Activated CD8-positive, alpha-beta memory T cell treated with anti-CD3 and anti-CD28 coated beads, Interleukin-2, amount 10 ng/mL, durations not matched to agents 7 days and 5 days (primary cell): Measurements from ENCODE around the gene GABRB3. TPM values are rescaled to one million over a fixed set of nuclear protein-coding genes. Genes with fewer than 3 reads are reported as not detected.
"Not testable (repeated sequence)": the region's sequence is repeated elsewhere in the genome, so short reads cannot be mapped to it uniquely, and the experiment has no call there.

Experiments
- ATAC-seq: fragments of 150-1000 bp; cut with Tn5 transposase; one replicate; pipeline ENCODE4 v1.10.0; 2021; ENCODE audit warnings: moderate library complexity
- CTCF ChIA-PET: fragments of 350-600 bp; sonication (Branson Sonifier 250); formaldehyde crosslinking; loops from one replicate; lab custom pipeline; 2021; ENCODE audit warnings: antibody characterized with exemption; lab: Charles Lee
- DNase-seq: peaks from one replicate; pipeline ENCODE4 v3.0.0-alpha.2; 2020
- H3K27ac Mint-ChIP-seq: one replicate; pipeline ENCODE4 v1.8.0; 2021; ENCODE audit warnings: mild to moderate bottlenecking, mixed read lengths
- H3K27me3 Mint-ChIP-seq: one replicate; pipeline ENCODE4 v1.8.0; 2021; ENCODE audit warnings: mixed read lengths
- H3K36me3 Mint-ChIP-seq: one replicate; pipeline ENCODE4 v1.8.0; 2021; ENCODE audit warnings: mild to moderate bottlenecking, mixed read lengths
- H3K4me1 Mint-ChIP-seq: one replicate; pipeline ENCODE4 v1.8.0; 2021; ENCODE audit warnings: mixed read lengths
- H3K4me3 Mint-ChIP-seq: one replicate; pipeline ENCODE4 v1.8.0; 2021; ENCODE audit warnings: mild to moderate bottlenecking, moderate library complexity, mixed read lengths
- H3K9me3 Mint-ChIP-seq: one replicate; pipeline ENCODE4 v1.8.0; 2022; ENCODE audit warnings: low read depth, mixed read lengths
- total RNA-seq, 2 experiments: library from RNA; stranded (reverse); gene quantifications; one replicate each; pipeline ENCODE4 v1.2.3, GENCODE V29; 2021

The GABRB3 gene
- total RNA-seq, 2 experiments from 2014 or later: not detected

GRCh38 chr15:26721232-26721967, 51.5 kb downstream of the GABRB3 start:
- no peak overlapping the region for H3K4me3 Mint-ChIP-seq
- no peak overlapping the region for H3K27ac Mint-ChIP-seq
- H3K36me3 Mint-ChIP-seq: no peaks in the 10 kb centered on the region
- H3K4me1 Mint-ChIP-seq: no peaks in the 10 kb centered on the region
- ATAC-seq: no peak
- H3K9me3 Mint-ChIP-seq: peaks cover 22% of the 10 kb centered on the region
- CTCF ChIA-PET: no interaction called here
- H3K27me3 Mint-ChIP-seq: no peaks in the 10 kb centered on the region
- no peak for DNase-seq

DNA sequence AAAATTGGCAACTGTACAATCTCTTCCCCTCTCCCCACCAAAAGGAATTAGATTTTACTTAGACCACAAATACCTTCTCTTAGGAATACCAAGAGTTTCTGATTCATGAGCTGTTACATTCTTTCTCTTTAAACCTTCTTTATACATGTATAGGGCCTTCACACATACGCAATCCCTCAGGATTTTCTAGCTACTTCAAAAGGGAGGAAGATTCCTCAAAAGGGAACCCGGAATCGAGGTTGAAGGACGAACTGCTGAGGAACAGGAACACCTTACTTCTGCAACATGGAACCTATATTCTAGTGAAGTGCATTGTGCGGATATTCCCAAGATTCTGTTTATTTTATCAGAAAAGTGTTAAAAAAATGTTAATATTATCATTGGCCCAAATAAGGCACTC, 52.3 kb downstream of the GABRB3 start:
- ATAC-seq (no peak), DNase-seq (no peak)
- H3K27ac Mint-ChIP-seq: no peak overlapping the region
- H3K4me3 Mint-ChIP-seq: no peak overlapping the region
- CTCF ChIA-PET: no interaction called here
- no peaks in the 10 kb centered on the region for H3K4me1 Mint-ChIP-seq
- H3K27me3 Mint-ChIP-seq: no peaks in the 10 kb centered on the region
- peaks cover 24% of the 10 kb centered on the region for H3K9me3 Mint-ChIP-seq
- H3K36me3 Mint-ChIP-seq: no peaks in the 10 kb centered on the region

- H3K27me3 Mint-ChIP-seq, H3K27ac Mint-ChIP-seq, H3K4me3 Mint-ChIP-seq, DNase-seq, CTCF ChIA-PET, H3K36me3 Mint-ChIP-seq, ATAC-seq, H3K4me1 Mint-ChIP-seq: not testable (repeated sequence)
- peaks cover 21% of the 10 kb centered on the region for H3K9me3 Mint-ChIP-seq
These were observed 53.0 kb downstream of the GABRB3 start for GRCh38 chr15:26719866-26720265.

DNA sequence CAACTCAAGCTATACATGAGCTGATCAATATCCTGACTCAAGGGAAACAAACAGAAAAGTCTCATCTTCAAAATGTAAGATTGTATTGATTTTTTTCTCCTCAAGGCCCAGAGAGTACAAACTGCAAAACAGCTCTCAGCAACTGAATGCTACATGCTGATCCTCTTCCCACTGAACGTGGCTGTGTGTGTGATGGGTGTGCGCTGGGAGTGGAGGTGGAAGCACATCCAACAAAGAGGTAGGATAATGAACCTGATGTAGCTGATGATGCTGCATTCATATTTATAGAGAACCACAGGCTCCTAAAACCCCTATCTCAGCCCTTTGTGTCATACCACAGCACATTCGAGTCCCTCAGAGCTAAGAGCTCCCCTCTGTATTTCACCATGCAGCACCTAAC, 56.8 kb downstream of the GABRB3 start:
- H3K4me3 Mint-ChIP-seq: no peak overlapping the region
- no peak overlapping the region for H3K27ac Mint-ChIP-seq
- no peak for ATAC-seq
- H3K36me3 Mint-ChIP-seq: peaks cover 2% of the 10 kb centered on the region
- no peak for DNase-seq
- CTCF ChIA-PET: no interaction called here
- no peaks in the 10 kb centered on the region for H3K4me1 Mint-ChIP-seq
- H3K9me3 Mint-ChIP-seq: peaks cover 28% of the 10 kb centered on the region
- H3K27me3 Mint-ChIP-seq: no peaks in the 10 kb centered on the region

DNA sequence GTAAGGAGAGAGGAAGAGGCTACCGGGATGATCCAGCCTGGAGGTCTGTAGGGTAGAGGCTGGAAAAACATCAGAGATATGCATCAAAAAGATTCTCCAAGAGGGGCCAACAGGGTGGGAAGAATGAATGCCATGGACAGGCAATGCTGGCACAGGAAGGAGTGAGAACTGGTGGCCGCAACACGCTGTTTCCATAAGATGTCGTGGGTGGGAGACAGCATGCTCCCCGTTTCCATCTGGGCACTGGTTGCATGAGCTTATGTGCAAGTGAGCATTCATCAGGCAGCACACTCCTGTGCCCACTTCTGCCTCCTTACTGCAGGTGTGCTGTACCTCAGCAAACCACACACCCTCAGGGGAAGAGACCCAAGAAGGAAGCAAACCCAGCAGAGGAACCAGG, 59.4 kb downstream of the GABRB3 start:
- Mint-ChIP-seq H3K27me3 (no peaks in the 10 kb centered on the region), H3K4me1 (no peaks in the 10 kb centered on the region), H3K27ac (no peak overlapping the region), H3K36me3 (peaks cover 2% of the 10 kb centered on the region), H3K4me3 (no peak overlapping the region), H3K9me3 (peaks cover 24% of the 10 kb centered on the region)
- DNase-seq (no peak), ATAC-seq (no peak)
- CTCF ChIA-PET: no interaction called here

DNA sequence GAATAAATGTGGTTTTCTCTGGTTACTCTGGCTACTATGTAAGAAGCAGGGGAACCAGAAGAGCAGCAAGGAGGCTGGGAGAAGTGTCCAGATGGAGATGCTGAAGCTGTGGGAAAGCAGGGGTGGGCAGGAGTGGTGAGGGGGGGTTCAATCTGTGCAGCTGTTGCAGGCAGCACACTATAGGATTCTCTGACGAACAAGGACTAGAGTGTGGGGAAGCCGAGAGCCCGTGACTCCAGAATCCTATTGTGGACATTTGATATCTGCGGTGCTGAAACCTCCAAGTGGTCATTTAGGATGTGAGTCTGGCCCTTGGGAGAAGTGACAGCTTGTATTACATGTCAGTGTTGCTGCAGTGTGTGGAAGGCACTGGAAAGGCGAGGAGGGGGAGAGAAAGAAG, 60.5 kb downstream of the GABRB3 start:
- no peaks in the 10 kb centered on the region for H3K4me1 Mint-ChIP-seq

DNA sequence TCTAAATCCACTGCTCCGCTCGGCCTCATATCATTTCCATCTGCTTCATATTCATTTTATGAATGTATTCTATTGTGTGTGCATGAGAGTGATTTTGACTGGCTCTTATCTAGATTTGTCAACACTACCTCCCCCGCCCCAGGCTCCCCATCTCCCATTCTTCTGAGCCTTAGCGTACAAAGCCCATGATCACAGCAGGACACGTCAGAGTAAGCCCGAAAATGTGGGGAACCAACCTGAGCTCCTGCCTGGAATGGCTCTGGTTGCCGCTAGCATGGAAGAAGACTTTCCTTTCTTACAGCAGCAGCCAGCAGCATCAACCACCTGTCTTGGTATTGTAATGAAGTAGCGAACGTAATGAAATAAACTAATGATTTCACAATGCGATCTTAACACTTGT, 61.4 kb downstream of the GABRB3 start:
- ATAC-seq (no peak), DNase-seq (no peak)
- Mint-ChIP-seq H3K4me3 (no peak overlapping the region), H3K4me1 (no peaks in the 10 kb centered on the region), H3K9me3 (peaks cover 22% of the 10 kb centered on the region), H3K36me3 (peaks cover 2% of the 10 kb centered on the region), H3K27me3 (no peaks in the 10 kb centered on the region), H3K27ac (no peak overlapping the region)
- CTCF ChIA-PET: no interaction called here

More for the DNA sequence above, 60.5 kb downstream of the GABRB3 start:
- no peak overlapping the region for H3K4me3 Mint-ChIP-seq
- ATAC-seq (no peak), DNase-seq (no peak)
- no peaks in the 10 kb centered on the region for H3K27me3 Mint-ChIP-seq
- no peak overlapping the region for H3K27ac Mint-ChIP-seq
- peaks cover 22% of the 10 kb centered on the region for H3K9me3 Mint-ChIP-seq
- CTCF ChIA-PET: no interaction called here
- H3K36me3 Mint-ChIP-seq: peaks cover 2% of the 10 kb centered on the region

DNA sequence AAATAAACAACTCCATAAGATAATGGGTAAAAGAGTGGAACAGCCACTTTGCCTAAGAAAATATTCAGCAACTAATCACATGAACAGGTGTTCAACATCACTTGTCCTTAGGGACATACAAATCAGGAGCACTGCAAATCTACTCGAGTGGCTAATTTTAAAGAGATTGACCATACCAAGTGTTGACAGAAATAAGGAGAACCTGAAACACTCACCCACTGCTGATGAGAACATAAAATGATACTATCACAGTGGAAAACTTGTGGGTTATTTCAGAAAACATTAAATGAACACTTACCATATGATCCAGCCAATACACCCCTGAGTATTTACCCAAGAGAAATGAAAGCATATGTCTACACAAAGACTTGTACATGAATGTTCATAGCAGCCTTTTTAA, 70.5 kb downstream of the GABRB3 start:
- ATAC-seq (no peak), DNase-seq (no peak)
- CTCF ChIA-PET: no interaction called here
- Mint-ChIP-seq H3K27ac (no peak overlapping the region), H3K9me3 (peaks cover 17% of the 10 kb centered on the region), H3K36me3 (no peaks in the 10 kb centered on the region), H3K4me3 (no peak overlapping the region), H3K4me1 (no peaks in the 10 kb centered on the region), H3K27me3 (no peaks in the 10 kb centered on the region)

DNA sequence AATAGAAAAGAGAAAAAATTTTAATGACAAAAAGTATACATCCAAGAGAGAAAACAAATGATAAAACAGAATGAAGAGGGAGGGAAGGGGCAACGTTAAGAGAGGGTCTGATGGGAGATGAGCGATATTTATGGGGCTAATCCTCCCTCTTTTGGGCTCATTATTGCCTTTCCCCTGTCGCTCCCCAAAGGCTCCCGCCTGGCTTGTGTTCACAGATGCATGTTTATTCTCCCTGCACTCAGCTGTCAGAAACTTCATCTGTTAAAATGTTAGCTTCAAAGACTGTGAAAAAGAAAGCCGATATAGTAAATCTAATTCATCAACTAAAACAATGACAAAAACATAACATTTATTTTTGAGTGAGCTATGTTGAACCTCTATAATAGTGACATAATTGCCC, 74.3 kb downstream of the GABRB3 start:
- CTCF ChIA-PET: no interaction called here
- Mint-ChIP-seq H3K9me3 (peaks cover 17% of the 10 kb centered on the region), H3K27me3 (no peaks in the 10 kb centered on the region), H3K27ac (no peak overlapping the region), H3K4me3 (no peak overlapping the region), H3K4me1 (no peaks in the 10 kb centered on the region), H3K36me3 (no peaks in the 10 kb centered on the region)
- DNase-seq (no peak), ATAC-seq (no peak)

GRCh38 chr15:26697913-26698312, 75.0 kb downstream of the GABRB3 start:
- no peak overlapping the region for H3K27ac Mint-ChIP-seq
- ATAC-seq (no peak), DNase-seq (no peak)
- H3K27me3 Mint-ChIP-seq: no peaks in the 10 kb centered on the region
- no peak overlapping the region for H3K4me3 Mint-ChIP-seq
- CTCF ChIA-PET: no interaction called here
- no peaks in the 10 kb centered on the region for H3K4me1 Mint-ChIP-seq
- no peaks in the 10 kb centered on the region for H3K36me3 Mint-ChIP-seq
- peaks cover 19% of the 10 kb centered on the region for H3K9me3 Mint-ChIP-seq

DNA sequence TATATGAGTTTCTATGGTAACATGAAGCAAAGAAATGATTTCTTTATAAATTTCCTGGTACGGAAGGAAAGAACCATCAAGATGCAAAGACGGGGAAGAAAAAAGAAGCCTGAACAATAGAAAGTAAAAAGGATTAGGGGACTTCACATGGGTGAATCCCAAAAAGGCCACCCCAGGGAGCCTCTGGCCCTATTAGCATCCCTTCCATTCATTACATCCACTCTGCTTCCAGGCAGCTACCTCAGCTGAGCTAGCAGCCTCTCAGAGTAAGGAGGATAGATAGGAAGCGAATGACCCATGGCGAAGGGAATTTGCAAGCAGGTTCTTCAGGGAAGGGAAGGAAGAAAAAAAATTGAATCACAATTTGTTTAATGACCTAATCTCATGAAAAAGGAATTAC, 81.6 kb downstream of the GABRB3 start:
- Mint-ChIP-seq H3K4me3 (no peak overlapping the region), H3K4me1 (no peaks in the 10 kb centered on the region), H3K36me3 (no peaks in the 10 kb centered on the region), H3K27me3 (no peaks in the 10 kb centered on the region), H3K27ac (no peak overlapping the region), H3K9me3 (peaks cover 11% of the 10 kb centered on the region)
- CTCF ChIA-PET: no interaction called here
- no peak for DNase-seq
- no peak for ATAC-seq

DNA sequence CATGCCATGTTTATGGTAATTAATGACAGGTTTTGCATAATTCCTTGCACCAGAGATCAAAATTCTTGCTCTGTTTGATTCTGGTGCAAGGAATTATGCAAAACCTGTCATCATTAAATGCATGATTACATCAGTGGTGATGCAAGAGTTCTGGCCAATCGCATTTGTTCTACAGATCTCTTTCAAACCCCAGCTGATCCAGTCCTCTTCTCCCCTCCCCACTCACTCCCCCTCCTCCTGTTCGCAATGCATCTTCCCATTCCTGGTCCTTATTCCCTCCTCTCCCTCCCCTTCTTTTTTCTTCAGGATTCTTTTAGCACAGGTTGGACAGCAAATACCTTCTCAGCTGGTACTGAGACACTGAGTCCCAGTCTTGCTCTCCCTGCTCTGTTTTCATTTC, 82.1 kb downstream of the GABRB3 start:
- Mint-ChIP-seq H3K36me3 (no peaks in the 10 kb centered on the region), H3K4me1 (no peaks in the 10 kb centered on the region), H3K27me3 (no peaks in the 10 kb centered on the region), H3K4me3 (no peak overlapping the region), H3K27ac (no peak overlapping the region), H3K9me3 (peaks cover 11% of the 10 kb centered on the region)
- CTCF ChIA-PET: no interaction called here
- ATAC-seq: no peak
- no peak for DNase-seq

DNA sequence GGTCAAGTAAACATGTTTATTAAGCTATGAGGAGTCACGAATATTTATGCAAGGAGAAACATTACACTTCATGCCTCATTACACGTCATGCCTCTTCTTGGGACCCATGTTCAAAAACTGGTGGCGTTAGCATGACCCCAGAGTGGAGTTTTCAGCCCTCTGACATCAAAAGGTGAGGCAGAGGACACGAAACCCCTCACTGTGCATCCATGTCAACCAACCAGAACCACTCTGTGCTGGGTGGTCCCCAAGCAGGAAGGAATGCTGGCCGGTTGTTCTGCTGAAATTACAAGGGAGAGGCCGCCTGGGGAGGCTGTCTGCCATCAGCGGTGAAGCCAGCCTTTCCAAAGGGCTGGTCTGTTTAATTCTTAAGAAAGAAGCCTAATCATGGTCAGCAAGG, 83.4 kb downstream of the GABRB3 start:
- Mint-ChIP-seq H3K27me3 (no peaks in the 10 kb centered on the region), H3K36me3 (no peaks in the 10 kb centered on the region), H3K4me1 (no peaks in the 10 kb centered on the region), H3K4me3 (no peak overlapping the region), H3K27ac (no peak overlapping the region), H3K9me3 (peaks cover 9% of the 10 kb centered on the region)
- CTCF ChIA-PET: interaction anchor here (0.7 kb wide), 1 partner anchor 1623 kb away, joined by 3 read pairs; no protein-coding TSS in a partner anchor
- no peak for DNase-seq
- no peak for ATAC-seq

DNA sequence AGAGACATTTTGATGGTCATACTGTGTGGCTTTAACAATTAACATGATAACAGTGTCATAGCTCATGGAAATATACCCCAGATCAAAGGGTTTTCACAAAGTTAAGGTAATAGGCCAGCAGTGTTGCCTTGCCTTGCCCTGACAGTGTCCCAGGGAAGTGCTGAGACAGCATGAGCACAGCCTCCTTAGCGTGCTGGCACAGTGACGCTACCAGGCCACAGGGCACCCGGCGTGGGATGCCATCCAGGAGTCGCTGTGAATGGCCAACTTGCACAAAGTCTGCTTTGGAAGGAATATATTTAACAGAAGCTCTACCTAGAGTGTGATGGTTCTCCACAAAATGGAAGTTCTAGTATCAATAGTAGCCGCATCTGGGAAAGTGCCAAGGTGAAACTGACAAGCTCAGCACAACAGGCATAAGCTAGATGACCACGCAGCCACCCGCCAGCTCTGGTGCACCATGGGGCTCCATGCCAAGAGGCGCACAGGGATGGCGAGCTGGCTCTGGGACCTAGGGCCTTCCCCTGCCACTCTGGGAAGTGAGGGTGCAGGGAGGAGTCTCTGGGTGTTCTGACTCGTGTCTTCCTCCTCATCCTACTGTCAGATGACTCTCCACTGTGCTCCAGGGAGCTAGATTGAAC, 86.2 kb downstream of the GABRB3 start:
- Mint-ChIP-seq H3K36me3 (no peaks in the 10 kb centered on the region), H3K4me1 (no peaks in the 10 kb centered on the region), H3K9me3 (peaks cover 7% of the 10 kb centered on the region), H3K4me3 (no peak overlapping the region), H3K27me3 (no peaks in the 10 kb centered on the region), H3K27ac (no peak overlapping the region)
- no peak for ATAC-seq
- CTCF ChIA-PET: no interaction called here
- no peak for DNase-seq
